ENCODE data around the gene SLF1.

Gene SLF1

GRCh38 chr5:94725142-94725541, 106.7 kb downstream of the SLF1 start:
- no peak for DNase-seq

- no peak for DNase-seq
Measured at GRCh38 chr5:94731471-94731870, 113.0 kb downstream of the SLF1 start.

- DNase-seq = no peak
Measured at GRCh38 chr5:94736498-94736897, 118.0 kb downstream of the SLF1 start.

GRCh38 chr5:94740286-94740685, 121.8 kb downstream of the SLF1 start:
- no peak for DNase-seq

- no peak for DNase-seq
Measured at GRCh38 chr5:94742852-94743251, 124.4 kb downstream of the SLF1 start.

GRCh38 chr5:94744906-94745305, 126.4 kb downstream of the SLF1 start:
- no peak for DNase-seq

GRCh38 chr5:94745786-94746730, 127.6 kb downstream of the SLF1 start:
- no peak for DNase-seq

- no peak for DNase-seq
Measured at GRCh38 chr5:94746731-94747124, 128.3 kb downstream of the SLF1 start.
